Activated T-cell treated with anti-CD3 and anti-CD28 coated beads for 24 hours (primary cell): ENCODE results near the gene AUH.
"Not testable (repeated sequence)": the region's sequence is repeated elsewhere in the genome, so short reads cannot be mapped to it uniquely, and the experiment has no call there.

ENCODE experiments used
- DNase-seq: peaks from one replicate; pipeline ENCODE4 v3.0.0-alpha.2; 2020; ENCODE audit warnings: low read depth

The AUH gene

DNA sequence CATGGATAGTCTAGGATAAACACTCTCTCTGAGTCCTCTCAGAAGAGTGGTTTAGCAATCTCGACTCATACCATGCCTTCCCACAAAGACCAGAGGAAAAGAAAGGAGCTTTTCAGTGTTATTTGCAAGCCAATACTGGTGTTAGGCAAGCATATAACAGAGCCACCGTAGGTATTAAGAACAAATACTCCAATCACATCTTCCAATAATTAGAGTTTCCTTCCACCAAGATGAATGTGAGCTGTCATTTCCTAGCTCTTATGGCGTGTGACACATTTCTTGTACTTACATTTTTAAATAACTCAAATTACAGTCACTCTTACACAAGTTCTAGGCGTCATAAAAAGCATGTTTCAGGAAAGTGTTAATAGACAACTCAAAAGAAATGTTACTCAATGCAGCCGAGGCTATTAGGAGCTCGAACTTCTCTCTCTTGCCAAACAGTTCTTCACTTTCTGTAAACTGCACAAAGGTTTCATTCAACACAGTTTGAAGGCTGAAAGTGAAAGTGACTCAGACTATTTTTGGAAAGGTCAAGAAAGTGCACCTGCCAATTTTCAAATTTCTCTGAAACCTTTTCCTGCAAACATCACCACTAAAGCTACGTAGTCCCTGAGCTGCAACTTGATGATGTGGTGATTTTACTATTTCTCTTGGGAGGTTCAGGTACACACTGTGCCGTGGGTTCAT lies 153.8 kb downstream of the AUH start:
- DNase-seq = peak; percentile 30

DNA sequence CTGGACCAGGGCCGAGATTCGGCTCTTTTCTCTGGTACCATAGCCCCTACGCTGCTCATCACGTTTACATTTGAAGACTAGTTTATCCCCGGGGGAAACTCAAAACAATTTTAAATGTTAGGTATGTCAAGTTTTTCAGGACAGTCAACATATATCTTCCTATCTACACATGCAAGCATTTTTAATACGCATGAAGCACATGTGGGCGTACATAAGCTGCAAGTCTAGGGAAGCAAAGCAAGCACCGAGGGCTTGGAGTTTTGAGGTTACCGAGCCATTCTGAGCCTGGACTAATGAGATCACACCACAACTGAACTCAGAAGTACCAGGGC lies 154.4 kb downstream of the AUH start:
- DNase-seq = no peak

DNA sequence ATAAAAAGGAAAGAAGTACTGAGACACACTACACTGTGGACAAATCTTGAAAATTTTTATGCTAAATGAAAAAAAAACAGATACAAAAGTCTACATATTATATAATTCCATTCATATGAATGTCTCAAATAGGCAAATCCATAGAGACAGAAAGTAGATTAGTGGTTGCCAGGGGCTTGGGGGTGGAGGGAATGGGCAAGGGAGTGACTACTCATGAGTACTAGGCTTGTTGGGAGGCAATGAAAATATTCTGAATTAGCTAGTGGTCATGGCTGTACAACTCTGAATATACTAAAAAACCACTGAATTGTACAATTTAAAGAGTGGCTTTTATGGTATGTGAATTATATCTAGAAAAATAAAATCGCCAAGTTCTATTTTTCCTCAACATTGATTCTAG lies 154.9 kb downstream of the AUH start:
- DNase-seq = no peak

DNA sequence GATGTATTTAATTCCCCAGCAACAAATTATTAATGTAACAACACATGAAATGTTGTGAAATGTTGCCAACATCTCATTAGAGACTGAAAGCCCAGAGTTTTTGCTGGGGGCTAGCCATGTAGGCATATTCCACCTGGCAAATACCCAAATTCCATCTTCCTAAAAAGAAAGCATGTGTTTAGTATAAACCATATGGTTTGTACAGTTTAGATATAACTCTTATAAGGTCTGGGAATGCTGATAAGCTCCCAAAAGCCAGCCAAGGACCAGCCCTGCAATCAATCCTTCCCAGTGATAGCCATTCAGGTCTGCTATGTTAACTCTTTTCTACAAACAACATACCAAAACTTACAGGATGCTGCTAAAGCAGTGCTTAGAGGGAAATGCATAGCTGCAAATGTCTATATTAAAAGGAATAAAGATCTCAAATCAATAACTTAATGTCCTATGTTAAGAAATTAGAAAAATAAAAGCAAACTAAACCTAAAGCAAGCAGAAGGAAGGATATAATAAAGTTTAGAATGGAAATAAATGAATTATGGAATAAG lies 158.9 kb downstream of the AUH start:
- no peak for DNase-seq

DNA sequence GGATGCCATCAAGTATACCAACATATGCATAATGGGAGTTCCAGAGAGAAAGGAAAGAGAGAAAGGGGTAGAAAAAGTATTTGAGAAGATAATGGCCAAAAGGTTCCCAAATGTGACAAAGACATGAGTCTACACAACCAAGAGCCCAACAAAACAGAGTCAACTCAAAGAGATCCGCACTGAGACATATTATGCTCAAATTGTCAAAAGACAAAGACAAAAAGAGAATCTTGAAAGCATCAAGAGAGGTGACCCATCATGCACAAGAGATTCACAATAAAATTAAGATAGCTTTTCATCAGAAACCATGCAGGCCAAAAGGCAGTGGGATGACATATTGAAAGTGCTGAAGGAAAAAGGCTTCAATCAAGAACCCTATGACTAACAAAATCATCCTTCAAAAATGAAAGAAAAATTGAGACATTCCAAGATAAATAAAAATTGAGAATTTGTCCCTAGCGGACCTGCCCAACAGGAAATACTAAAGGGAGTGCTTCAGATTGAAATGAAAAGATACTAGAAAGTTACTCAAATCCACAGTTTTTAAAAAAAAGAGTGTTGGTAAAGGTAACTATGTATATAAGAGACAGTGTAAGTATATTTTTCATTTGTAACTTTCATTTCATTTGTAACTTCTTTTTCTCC lies 160.9 kb downstream of the AUH start:
- no peak for DNase-seq

DNA sequence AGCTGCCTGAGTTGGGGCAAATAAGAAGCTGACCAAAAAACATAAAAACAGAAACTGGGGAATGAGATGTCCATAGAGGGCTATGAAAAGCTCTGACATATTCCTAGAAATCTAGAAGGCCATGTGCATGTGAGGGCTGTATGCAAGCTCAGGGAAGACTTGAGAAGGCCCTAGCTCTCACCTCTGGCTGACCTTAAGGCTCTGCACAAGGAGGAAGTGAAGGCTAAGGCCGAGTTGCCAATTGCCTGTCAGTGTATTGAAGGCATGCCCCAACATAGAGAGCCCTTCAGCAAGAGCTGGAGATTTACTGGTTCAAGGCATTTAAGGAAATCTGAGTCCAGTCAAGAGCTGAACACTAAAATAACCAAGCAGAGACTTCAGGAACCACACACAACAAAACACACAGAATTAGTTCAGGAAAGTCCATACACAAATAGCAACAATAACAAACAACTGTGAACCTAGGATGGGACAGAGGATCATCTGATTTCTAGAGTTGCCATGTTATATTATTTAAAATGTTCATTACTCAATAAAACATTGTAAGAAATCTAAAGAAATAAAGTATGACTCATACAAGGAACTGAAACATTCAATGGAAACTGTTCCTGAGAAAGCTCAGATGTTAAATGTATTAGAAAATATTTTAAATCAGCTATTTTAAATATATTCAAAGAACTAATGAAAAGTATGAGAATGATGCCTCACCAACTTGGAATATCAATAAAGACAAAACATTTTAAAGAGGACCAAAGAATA lies 161.8 kb downstream of the AUH start:
- DNase-seq = no peak

DNA sequence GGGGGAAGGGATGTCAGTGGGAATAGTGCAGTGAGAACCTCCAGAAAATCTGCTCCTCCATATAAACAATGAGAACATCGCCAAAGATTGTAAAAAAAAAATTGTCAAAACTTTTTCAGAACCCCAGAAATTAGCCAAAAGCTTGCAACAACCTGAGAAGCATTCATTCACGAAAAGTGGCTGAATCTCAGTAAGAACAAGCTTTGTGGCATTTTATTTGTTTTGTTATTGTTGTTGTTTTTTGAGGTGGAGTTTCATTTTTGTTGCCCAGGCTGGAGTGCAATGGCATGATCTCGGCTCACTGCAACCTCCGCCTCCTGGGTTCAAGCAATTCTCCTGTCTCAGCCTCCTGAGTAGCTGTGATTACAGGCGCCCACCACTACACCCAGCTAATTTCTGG lies 162.8 kb downstream of the AUH start:
- DNase-seq = not testable (repeated sequence)

DNA sequence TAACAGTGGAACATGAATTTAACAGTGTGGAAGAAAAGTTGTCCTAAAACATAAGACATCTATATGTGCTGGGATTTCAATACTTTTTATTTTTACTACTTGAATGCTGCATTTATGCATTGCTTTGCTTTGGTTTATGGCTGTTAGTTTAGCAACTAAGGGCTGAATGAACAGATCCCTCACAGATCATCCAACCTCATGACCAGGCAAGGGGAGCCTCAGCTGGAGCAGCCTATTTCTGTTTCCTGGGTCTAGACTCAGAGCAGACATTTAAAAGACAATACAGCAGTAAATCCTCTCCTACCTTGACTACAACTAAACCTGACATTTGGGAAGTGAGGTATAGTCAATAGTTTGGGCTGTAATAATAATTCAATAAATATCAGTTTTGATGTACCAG lies 163.3 kb downstream of the AUH start:
- DNase-seq = no peak

DNA sequence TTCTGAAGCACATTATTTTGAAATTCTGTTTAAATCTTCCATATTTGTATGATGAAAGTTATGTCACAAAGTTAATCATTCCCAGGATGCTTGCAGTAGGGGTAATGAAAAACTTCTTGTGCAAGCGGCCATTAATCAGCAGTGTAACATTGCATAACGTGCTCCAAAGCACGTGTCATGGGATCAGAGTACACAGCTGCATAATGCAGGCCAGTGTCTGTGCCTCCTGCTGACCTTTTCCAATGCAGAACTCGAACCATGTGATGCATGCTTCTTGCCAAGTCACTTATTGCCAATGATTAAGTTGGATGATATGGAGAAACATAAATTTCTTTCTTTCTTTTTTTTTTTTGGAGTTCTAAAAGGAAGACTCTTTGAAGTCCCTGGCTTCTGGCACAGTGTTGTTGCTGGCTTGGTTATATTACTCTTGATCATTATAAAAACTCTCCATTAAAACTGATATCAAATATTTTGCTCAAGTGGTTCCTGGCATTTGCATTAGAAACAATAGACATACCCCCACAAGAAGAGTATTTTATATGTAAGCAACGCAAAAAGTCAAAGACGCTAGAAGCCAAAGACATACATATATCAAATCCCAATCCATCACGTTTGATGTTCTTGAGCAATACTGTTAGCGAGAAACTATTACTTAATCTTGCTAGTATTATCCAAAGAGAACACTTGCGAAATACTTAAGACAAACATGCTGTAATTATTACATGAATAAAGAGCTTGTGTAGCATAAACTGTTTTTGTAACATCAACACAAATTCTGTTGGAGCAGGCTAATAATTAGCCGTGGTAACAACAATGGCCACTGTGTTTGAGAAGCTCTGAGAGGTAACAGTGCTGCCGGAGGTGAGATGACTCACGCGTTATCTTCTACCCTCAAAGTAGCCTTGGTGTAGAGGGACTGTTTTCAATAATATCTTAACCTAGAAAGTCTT lies 164.2 kb downstream of the AUH start:
- DNase-seq = no peak

DNA sequence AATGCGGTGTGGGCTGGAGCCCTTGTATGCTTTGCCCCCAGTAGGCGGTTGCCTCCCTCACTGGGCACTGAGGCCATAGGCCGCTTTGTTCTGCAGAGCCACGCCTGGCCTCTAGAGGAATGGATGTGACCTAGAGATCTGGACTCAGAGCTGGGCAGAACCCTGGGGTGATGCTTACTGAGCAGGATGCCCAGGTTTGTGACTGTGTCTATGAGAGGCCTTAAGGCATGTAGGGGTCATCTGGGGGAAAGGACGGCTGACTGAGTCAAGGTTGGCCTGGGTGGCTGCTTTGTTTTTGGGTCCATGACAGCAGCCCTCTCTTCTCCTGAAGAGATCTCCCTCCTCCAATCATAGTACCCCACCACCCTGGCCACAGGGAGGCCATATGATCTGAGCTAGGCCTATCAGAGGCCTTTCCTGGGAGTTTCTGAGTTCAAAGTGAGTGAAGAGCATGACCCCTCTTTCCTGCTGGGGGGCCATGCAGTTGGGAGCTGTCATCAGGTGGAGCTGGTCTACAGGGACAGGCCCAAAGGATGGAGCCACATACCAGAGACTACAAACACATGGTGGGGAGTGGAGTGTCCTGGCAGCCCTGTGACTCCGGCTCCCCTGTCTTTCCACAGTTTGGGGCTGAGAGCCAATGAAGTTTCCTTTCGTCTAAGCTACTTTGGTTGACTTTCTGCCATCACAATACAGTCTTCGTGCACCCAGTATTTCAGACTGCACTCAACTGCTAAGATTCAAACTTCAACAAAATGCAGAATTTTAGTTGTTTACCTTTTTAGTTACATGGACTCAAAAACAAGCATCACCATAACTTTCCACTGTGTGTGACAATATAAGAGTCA lies 165.4 kb downstream of the AUH start:
- DNase-seq = no peak

DNA sequence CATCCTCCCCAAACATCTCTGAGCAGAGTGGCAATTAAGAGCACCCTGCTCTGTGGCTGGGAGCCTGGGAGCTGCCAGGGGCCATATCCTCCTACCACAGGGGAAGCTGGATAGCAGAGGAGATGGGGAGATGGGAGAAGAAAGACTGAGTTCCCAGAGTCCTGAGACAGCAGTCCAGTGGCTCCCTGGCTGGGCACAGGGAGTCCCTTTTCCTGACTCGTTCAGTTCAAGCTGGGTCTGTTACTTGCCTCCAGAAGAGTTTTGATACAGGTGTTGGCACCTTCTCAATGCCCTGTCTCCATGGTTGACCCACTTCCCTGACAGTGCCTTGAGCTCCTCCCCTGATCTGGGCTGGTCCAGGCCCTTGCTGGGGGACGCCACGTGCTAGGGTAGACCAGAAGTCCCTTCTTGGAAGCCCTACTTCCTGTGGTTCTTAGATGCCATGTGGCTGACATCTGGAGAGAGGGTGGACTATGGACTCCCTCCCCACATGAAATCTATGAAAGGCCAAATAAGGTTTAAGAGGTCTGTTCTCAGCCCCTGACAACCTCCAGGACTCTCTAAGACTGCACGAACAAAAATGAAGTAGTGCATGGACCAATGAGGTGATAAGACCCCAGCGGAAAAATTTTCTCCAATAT lies 166.2 kb downstream of the AUH start:
- DNase-seq = no peak

DNA sequence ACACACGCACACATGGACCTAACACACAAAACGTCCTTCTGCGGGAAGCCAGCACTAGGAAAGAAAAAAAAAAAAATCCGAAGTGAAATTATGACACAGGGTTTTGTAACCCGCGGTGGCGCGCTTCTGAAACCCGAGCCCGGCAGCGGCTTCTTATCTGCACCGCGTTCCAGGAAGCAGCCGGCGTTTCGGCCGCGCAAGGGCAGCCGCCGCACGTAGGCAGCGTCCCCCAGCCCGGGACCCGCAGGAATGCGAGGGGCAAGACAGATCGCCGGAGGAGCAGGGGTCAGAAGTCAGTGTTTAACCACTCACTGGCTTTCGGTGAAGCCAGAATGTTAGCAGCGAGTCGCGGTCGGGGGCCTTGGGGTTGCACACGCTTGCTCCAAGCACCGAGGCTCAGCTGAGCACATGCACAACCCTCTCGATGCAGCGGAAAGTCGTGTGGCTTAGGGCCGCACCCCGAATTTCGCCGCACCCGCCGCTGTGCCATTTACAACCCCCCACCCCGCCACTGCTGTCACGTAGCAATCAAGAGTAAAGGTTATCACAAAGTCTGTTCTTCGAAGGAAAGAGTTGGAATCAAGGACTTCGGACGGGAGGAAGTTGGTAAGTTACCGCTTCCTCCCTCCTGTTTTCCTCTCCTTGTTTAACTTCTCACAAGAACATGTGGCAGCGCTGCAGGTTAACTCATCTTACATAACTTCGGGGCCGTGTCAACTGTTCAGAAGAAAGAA lies 167.9 kb downstream of the AUH start:
- DNase-seq = peak; percentile 79

DNA sequence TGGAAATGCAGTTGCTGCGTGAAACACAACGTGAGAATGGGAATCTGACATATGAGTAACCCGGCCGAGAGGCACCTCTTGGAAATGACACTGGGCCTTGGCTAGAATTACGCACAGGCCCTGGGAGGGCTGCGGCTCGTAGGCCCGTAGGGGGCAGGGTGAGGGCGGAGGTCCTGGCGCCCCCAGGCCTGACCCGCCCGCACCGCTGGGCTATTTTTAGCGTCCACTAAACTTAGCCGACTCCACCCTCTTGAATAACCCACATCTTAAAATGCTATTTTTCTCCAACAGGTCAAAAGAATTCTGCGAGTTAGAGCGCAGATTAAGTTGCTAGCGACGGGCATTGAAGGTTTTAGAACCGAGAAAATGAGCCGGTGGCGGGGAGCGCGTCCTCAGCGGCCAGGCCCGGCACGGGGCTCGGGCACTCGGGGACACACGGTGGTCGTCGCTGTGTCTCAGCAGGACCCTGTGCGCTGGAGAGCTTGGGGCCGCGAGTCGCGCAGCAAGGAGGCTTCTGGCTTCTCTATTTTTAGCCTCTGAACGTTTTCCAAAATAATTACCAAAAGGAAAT lies 168.5 kb downstream of the AUH start:
- DNase-seq = peak; percentile 76

DNA sequence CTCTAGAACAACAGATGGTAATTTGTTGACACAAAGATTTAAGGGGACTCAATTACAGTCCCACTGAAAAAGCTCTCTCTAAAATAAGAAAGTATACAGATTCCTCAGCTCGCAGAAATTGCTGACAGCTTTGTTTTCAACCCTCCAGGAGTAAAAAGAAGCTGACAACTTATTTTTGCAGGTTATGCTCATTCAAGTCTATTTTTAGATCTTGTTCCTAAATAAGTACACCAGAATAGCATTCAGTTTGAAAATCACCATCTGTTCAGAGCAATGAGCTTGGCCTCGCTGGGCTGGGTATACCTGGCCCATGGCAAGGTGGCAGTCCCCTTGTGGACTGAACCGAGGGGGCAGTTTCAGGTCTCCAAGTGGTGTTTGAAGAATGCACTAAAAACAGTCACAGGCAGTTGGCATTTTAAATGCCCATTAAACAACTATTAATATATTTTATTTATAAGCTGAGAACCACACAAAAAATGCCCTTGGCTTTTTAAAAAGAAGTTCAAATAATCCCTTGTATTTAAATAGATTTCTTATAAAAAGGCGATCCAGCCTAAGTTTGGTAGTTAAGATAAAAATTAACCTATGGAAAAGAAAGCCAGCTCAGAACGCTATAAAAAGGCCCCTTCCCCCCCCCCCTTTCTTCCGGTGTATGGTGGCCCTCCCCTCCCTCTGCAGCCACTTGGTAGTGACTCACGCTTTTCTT lies 169.2 kb downstream of the AUH start:
- no peak for DNase-seq

DNA sequence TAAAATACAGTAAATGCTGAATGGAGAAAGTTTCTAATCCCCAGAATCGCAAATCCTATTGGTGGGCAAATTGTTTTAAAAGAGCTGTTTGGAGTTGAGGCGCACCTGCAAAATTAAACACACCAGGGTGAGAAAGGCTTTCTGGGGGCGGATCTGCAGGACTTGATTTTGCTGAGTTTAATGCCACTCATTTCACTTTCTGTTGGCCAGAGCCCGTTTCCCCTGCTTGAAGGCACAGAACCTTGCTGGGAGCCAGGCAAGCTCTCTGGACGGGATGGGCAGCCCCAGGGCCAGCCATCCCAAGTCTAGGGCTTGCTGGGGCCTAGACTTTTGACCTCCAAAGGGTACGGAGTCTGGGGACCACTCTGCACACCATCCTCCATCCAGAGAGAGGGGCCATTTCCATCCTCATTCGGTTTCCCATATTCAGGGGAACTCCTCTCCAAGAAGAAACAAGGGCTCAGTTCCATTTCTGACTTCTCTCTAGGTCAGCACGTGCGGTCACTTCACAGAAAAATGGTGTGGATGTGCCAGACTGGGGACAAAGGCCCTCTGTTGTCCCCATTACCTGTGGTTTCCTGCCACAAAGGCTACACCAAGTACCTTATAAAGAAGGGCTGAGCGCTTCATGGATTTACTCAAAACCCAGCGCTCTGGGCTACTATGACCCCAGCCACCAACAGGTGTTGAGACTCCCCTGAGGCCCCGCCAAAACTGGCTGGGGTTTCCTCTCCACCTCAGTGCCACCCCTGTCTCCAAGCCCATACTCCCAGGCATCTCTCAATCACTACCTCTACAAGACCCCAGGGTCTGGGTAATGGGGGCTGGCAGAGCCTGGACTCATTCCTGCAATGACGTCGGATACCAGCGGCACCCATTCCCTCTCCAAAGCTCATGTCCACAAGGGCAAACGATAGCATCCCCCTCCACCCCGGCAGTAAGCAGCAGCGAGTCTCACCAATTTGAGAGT lies 170.0 kb downstream of the AUH start:
- no peak for DNase-seq

DNA sequence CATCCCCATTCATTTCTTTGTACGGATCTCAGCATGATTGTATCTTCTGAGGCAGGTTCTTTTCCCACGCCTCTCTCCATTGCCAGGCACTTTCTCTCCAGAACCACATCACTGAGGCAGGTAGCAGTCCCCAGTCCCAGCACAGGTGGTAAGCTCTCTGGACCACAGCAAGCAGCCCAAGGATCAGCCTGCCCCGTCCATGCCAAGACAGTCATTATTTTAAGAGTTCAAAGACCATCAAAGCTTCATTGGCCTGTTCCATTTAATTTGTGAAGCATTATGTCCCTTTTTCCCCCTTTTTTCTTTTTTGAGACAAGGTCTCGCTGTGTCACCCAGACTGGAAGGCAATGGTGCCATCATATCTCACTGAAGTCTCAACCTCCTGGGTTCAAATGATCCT lies 171.7 kb downstream of the AUH start:
- DNase-seq = no peak

DNA sequence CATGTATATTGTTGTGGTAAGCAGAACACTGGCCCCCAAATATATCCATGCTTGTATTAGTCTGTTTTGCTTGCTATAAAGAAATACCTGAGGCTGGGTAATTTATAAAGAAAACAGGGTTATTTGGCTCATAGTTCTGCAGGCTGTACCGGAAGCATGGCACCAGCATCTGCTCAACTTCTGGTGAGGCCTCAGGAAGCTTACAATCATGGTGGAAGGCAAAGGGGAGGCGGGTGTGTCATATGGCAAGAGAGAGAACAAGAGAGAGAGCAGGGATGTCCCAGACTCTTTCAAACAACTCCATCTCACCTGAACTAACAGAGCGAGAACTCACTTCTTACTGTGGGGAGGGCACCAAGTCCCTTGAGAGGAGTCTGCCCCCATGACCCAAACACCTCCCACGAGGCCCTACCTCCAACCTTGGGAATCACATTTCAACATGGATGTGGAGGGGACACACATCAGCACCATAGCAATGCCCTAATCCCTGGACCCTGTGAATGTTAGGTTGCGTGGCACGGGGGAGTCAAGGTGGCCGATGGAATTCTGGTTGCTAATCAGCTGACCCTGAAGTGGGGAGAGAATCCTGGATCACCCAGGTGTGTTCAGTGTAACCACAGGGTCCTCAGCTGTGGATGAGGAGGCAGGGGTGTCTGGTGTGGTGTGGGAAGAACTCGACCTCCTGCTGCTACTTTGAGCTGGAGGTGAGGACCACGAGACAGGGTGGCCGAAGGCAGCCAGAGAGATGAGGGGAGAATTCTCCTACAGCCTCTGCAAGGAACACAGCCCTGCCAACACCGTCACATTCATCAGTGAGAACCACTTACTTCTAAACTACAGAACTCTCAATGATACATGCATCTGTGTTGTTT lies 172.8 kb downstream of the AUH start:
- DNase-seq = no peak
